MCF 10A (cell line): ENCODE results near the gene LRCH4. TPM values are rescaled to one million over a fixed set of nuclear protein-coding genes. Genes with fewer than 3 reads are reported as not detected.
"Not testable (repeated sequence)": the region's sequence is repeated elsewhere in the genome, so short reads cannot be mapped to it uniquely, and the experiment has no call there.

Source experiments
- BruUV-seq: library from RNA; stranded (reverse); fragments of 400-500 nt; replicated peaks from 2 replicates; lab custom pipeline; 2021; lab: Mats Ljungman, UMichigan
- CTCF ChIA-PET: fragments of 300-600 bp; sonication (Branson Sonifier 250); formaldehyde crosslinking; extraction: SDS; loops from one replicate; lab custom pipeline; 2021; ENCODE audit warnings: antibody characterized with exemption, inconsistent platforms; lab: Yijun Ruan, JAX
- POLR2A ChIA-PET: fragments of 300-600, 350-650 bp; sonication (Branson Sonifier 250); formaldehyde crosslinking; extraction: SDS; loops from one replicate; lab custom pipeline; 2020; ENCODE audit warnings: antibody characterized with exemption, inconsistent platforms; lab: Yijun Ruan, JAX
- DNase-seq: peaks from one replicate; pipeline ENCODE4 v3.0.0-alpha.2; 2018; ENCODE audit not compliant: unreplicated experiment
- H3K27ac Mint-ChIP-seq: one replicate; pipeline ENCODE4 v1.8.0; 2022; ENCODE audit warnings: mild to moderate bottlenecking, low read depth, mixed read lengths; ENCODE audit not compliant: unreplicated experiment
- H3K27me3 Mint-ChIP-seq: one replicate; pipeline ENCODE4 v1.8.0; 2022; ENCODE audit warnings: mixed read lengths; ENCODE audit not compliant: insufficient read depth, unreplicated experiment
- H3K36me3 Mint-ChIP-seq: one replicate; pipeline ENCODE4 v1.8.0; 2022; ENCODE audit warnings: mild to moderate bottlenecking, moderate library complexity, mixed read lengths; ENCODE audit not compliant: insufficient read depth, unreplicated experiment
- H3K4me1 Mint-ChIP-seq: one replicate; pipeline ENCODE4 v1.8.0; 2022; ENCODE audit warnings: mixed read lengths; ENCODE audit not compliant: insufficient read depth, unreplicated experiment
- H3K4me3 Mint-ChIP-seq: one replicate; pipeline ENCODE4 v1.8.0; 2022; ENCODE audit warnings: mild to moderate bottlenecking, moderate library complexity, mixed read lengths; ENCODE audit not compliant: unreplicated experiment
- H3K9me3 Mint-ChIP-seq: one replicate; pipeline ENCODE4 v1.8.0; 2022; ENCODE audit warnings: mixed read lengths; ENCODE audit not compliant: unreplicated experiment
- CTCF ChIP-seq: fragments of 200-600 bp; IDR thresholded peaks from one replicate; pipeline ENCODE4 v1.8.0; 2022; ENCODE audit warnings: antibody characterized with exemption, mild to moderate bottlenecking; ENCODE audit not compliant: unreplicated experiment
- intact Hi-C: fragments of 100-400 bp; cut with micrococcal nuclease; formaldehyde crosslinking; loops from 2 replicates; pipeline ENCODE4 v1.14.1; 2022
- total RNA-seq: library from RNA; stranded (reverse); gene quantifications from 2 replicates; pipeline ENCODE4 v1.2.3, GENCODE V29; 2022

LRCH4 gene
- total RNA-seq, 1 experiment from 2014 or later: 22.3 TPM

GRCh38 chr7:100556541-100556940, 29.4 kb downstream of the LRCH4 start:
- no peaks in the 10 kb centered on the region for H3K27me3 Mint-ChIP-seq
- CTCF ChIA-PET: interaction anchor here (0.6 to 8.4 kb wide), 5 partner anchors 12 to 169 kb away, joined by 3 to 95 read pairs (median 4); no protein-coding TSS in a partner anchor

GRCh38 chr7:100555701-100556100, 30.2 kb downstream of the LRCH4 start:
- no TSS peak for BruUV-seq

More at GRCh38 chr7:100556541-100556940, 29.4 kb downstream of the LRCH4 start:
- no TSS peak for BruUV-seq
- no peak for TF ChIP-seq CTCF
- POLR2A ChIA-PET: interaction anchor here (1.0 to 1.3 kb wide), 2 partner anchors 18 to 48 kb away, joined by 4 to 5 read pairs; partner anchors contain the start of gene AGFG2
- Mint-ChIP-seq H3K36me3 (peaks cover 36% of the 10 kb centered on the region), H3K9me3 (no peaks in the 10 kb centered on the region), H3K4me1 (peaks cover 5% of the 10 kb centered on the region), H3K27ac (no peak overlapping the region), H3K4me3 (no peak overlapping the region)
- intact Hi-C loops: no loop called here
- peak; percentile 64 for DNase-seq

GRCh38 chr7:100553032-100553431, 32.9 kb downstream of the LRCH4 start:
- H3K36me3 Mint-ChIP-seq: peaks cover 46% of the 10 kb centered on the region
- POLR2A ChIA-PET: interaction anchor here (0.6 to 1.6 kb wide), 4 partner anchors 8 to 122 kb away, joined by 4 to 5 read pairs (median 5); partner anchors contain the start of genes AGFG2 and TSC22D4
- no peak overlapping the region for H3K4me3 Mint-ChIP-seq
- DNase-seq: no peak
- CTCF ChIA-PET: interaction anchor here (1.7 kb wide), 1 partner anchor 10 kb away, joined by 3 read pairs; no protein-coding TSS in a partner anchor
- H3K27ac Mint-ChIP-seq: no peak overlapping the region
- peaks cover 5% of the 10 kb centered on the region for H3K4me1 Mint-ChIP-seq
- no TSS peak for BruUV-seq
- no peaks in the 10 kb centered on the region for H3K9me3 Mint-ChIP-seq
- intact Hi-C loops: no loop called here
- no peak for TF ChIP-seq CTCF
- no peaks in the 10 kb centered on the region for H3K27me3 Mint-ChIP-seq

More at GRCh38 chr7:100555701-100556100, 30.2 kb downstream of the LRCH4 start:
- CTCF ChIA-PET: interaction anchor here (0.7 to 8.4 kb wide), 7 partner anchors 9 to 90 kb away, joined by 3 to 95 read pairs (median 4); partner anchors contain the start of gene LRCH4
- no peak for DNase-seq
- intact Hi-C loops: no loop called here
- Mint-ChIP-seq H3K36me3 (peaks cover 41% of the 10 kb centered on the region), H3K9me3 (no peaks in the 10 kb centered on the region), H3K4me1 (peaks cover 5% of the 10 kb centered on the region), H3K27ac (no peak overlapping the region), H3K4me3 (no peak overlapping the region), H3K27me3 (no peaks in the 10 kb centered on the region)
- POLR2A ChIA-PET: interaction anchor here (0.7 to 2.0 kb wide), 5 partner anchors 10 to 126 kb away, joined by 3 to 23 read pairs (median 5); partner anchors contain the start of gene AGFG2
- TF ChIP-seq CTCF: no peak

- Mint-ChIP-seq H3K4me1 (peaks cover 5% of the 10 kb centered on the region), H3K27ac (peak overlapping the region; percentile 73), H3K4me3 (no peak overlapping the region), H3K27me3 (no peaks in the 10 kb centered on the region), H3K9me3 (no peaks in the 10 kb centered on the region), H3K36me3 (peaks cover 46% of the 10 kb centered on the region)
- no peak for TF ChIP-seq CTCF
- intact Hi-C loops: no loop called here
- ChIA-PET POLR2A (interaction anchor here (0.6 to 1.6 kb wide), 3 partner anchors 13 to 121 kb away, joined by 4 to 5 read pairs (median 5); partner anchors contain the start of genes AGFG2 and TSC22D4), CTCF (interaction anchor here (1.7 kb wide), 1 partner anchor 10 kb away, joined by 3 read pairs; no protein-coding TSS in a partner anchor)
- BruUV-seq: no TSS peak
- DNase-seq: no peak
These were observed 33.4 kb downstream of the LRCH4 start for GRCh38 chr7:100552532-100552931.

- H3K4me1 Mint-ChIP-seq: peaks cover 36% of the 10 kb centered on the region
- H3K27me3 Mint-ChIP-seq, DNase-seq, H3K4me3 Mint-ChIP-seq, BruUV-seq, H3K27ac Mint-ChIP-seq, intact Hi-C loops, H3K9me3 Mint-ChIP-seq: not testable (repeated sequence)
- POLR2A ChIA-PET: interaction anchor here (1.4 to 2.4 kb wide), 2 partner anchors 9 to 120 kb away, joined by 4 to 14 read pairs; partner anchors contain the start of genes AGFG2 and ZCWPW1
- H3K36me3 Mint-ChIP-seq: peaks cover 35% of the 10 kb centered on the region
- CTCF ChIA-PET: interaction anchor here (1.1 to 5.4 kb wide), 4 partner anchors 11 to 66 kb away, joined by 3 to 52 read pairs (median 10); no protein-coding TSS in a partner anchor
These were observed 37.5 kb downstream of the LRCH4 start for GRCh38 chr7:100548446-100548845.
